ENCODE data around the gene RNASE7. TPM values are rescaled to one million over a fixed set of nuclear protein-coding genes. Genes with fewer than 3 reads are reported as not detected.

The RNASE7 gene
- total RNA-seq, 4 donors from 2014 or later, result not detected

DNA sequence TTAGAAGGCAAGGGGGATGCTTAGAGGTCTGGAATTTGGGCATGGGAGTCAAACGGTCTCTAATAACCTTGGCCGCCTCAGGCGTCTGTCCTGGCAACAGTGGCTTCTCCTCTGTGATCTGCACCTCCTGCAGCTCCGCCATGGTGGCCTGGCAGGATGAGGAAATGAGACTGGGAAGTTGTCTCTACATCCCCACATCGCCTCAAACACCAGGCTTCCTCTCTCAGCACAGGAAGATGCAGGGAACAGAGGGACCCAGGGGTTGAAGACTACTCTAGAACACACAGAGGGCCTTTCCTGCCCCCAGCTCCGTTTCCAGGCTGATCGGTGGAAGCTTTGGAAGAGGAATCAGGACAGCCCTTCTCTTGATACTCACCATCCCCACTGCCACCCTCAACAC is 19.0 kb upstream of the RNASE7 start:
- DNase-seq, result no peak
- Histone ChIP-seq H3K9me3 (no peaks in the 10 kb centered on the region), H3K4me3 (peak overlapping the region; percentile 84 to 96), H3K27ac (peak overlapping the region; percentile 99), H3K4me1 (peaks cover 5 to 12% of the 10 kb centered on the region in 2 donors), H3K36me3 (no peaks in the 10 kb centered on the region), H3K27me3 (no peaks in the 10 kb centered on the region)
- no peak for TF ChIP-seq POLR2A (IDR thresholded peaks at IDR 0.05)
- TF ChIP-seq, protein P1, sequence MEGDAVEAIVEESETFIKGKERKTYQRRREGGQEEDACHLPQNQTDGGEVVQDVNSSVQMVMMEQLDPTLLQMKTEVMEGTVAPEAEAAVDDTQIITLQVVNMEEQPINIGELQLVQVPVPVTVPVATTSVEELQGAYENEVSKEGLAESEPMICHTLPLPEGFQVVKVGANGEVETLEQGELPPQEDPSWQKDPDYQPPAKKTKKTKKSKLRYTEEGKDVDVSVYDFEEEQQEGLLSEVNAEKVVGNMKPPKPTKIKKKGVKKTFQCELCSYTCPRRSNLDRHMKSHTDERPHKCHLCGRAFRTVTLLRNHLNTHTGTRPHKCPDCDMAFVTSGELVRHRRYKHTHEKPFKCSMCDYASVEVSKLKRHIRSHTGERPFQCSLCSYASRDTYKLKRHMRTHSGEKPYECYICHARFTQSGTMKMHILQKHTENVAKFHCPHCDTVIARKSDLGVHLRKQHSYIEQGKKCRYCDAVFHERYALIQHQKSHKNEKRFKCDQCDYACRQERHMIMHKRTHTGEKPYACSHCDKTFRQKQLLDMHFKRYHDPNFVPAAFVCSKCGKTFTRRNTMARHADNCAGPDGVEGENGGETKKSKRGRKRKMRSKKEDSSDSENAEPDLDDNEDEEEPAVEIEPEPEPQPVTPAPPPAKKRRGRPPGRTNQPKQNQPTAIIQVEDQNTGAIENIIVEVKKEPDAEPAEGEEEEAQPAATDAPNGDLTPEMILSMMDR (IDR thresholded peaks at IDR 0.05), result no peak
- intact Hi-C loops (cut with DNase I; ENCODE audit: low total_unique reads), result no loop called here

DNA sequence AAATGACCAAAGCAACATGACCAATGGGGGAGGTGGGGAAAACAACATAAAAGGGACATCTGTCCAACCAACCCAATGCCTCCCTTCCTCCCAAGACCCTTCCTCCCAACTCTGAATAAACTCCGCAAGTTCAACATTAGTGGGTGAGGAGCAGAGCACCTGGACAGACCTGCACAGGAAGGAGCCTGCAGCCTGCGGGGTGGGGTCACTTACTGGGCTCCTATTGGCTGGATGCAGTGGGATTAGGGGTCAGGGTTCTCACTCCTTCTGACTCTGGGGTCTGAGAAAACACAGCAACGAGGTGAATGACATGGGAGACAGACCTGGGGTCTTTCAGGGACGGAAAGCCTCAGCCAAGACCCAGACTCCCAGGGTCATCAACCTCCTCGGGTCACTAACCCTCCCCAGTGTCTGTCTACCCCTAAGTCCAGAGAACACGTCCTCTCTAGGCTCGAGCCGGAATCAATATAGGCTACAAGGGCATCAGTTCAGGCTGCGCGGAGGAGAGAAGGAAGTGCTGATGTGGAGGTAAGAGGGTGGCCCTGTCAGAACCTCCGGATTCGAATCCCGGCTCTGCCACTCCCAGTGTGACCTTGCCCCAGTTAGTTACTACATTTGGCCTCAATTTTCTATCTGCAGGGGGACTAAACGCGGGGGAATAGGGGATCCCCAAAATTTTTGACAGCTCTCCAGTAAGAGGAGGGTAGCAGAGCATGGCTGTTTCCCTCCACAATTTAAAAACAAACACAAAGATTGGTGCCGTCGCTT is 18.2 kb upstream of the RNASE7 start:
- peaks cover 5 to 12% of the 10 kb centered on the region in 2 donors for H3K4me1 ChIP-seq
- peak overlapping the region; percentile 84 to 96 for H3K4me3 ChIP-seq
- TF ChIP-seq POLR2A (IDR thresholded peaks at IDR 0.05), result no peak
- TF ChIP-seq, protein P1 (IDR thresholded peaks at IDR 0.05), result no peak
- no peaks in the 10 kb centered on the region for H3K36me3 ChIP-seq
- H3K9me3 ChIP-seq, result no peaks in the 10 kb centered on the region
- peak overlapping the region; percentile 99 for H3K27ac ChIP-seq
- H3K27me3 ChIP-seq, result no peaks in the 10 kb centered on the region
- no peak for DNase-seq
- intact Hi-C loops (cut with DNase I; ENCODE audit: low total_unique reads), result no loop called here

DNA sequence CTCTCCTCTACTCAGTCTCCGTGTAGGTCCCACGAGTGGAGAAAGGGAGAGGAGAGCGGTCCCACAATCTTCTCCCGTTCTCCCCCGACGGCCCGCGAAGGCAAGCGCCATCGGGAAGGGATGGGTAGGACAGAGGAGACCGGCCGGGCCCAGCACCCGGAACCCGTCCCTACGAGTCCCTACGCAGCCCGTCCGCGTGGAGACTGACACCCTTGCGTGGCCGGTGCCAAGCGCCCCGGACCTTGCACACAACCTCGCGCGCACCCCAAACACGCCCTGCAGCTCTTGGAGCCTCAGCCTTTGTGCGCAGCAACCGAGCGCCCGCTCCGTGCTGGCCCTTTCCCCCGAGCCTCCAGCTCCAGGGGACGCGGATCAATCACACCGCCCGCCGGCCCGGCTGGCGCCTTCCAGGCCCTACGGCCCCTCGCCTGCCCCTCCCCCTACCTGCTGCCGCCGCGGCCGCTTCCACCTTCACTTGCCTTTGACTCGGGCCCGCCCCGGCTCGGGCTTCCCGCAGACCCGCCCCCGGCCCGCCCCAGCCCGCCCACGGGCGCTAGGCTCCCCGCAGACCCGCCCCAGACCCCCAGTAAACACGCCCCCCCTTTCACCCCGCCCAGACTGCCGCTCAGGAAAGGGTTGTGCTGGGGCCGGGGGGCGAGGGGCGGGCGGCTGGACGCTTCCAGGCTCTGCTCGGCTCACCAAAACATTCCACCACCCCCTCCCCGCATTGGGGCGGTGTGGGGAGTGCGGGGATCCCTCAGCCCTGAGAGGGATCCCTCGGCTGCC is 17.4 kb upstream of the RNASE7 start, which contains the start of gene NDRG2:
Gene NDRG2 (minus strand): TSS at position 477 of the 786 bp plus-strand sequence. CDS start 1,746 bp downstream, outside the sequence.
- TF ChIP-seq, protein P1 (IDR thresholded peaks at IDR 0.05), result peak in 1 of 4 experiments; percentile 21
- TF ChIP-seq POLR2A (IDR thresholded peaks at IDR 0.05), result peak; percentile 57 to 68
- H3K4me3 ChIP-seq, result peak within 1 kb of the TSS; percentile 84 to 96
- intact Hi-C loops (cut with DNase I; ENCODE audit: low total_unique reads), result no loop called here
- H3K4me1 ChIP-seq, result peaks cover 5 to 12% of the 10 kb centered on the region in 2 donors
- H3K27me3 ChIP-seq, result no peaks in the 10 kb centered on the region
- no peaks in the 10 kb centered on the region for H3K36me3 ChIP-seq
- no peaks in the 10 kb centered on the region for H3K9me3 ChIP-seq
- DNase-seq, result peak; percentile 88 to 89
- H3K27ac ChIP-seq, result peak within 1 kb of the TSS; percentile 99

DNA sequence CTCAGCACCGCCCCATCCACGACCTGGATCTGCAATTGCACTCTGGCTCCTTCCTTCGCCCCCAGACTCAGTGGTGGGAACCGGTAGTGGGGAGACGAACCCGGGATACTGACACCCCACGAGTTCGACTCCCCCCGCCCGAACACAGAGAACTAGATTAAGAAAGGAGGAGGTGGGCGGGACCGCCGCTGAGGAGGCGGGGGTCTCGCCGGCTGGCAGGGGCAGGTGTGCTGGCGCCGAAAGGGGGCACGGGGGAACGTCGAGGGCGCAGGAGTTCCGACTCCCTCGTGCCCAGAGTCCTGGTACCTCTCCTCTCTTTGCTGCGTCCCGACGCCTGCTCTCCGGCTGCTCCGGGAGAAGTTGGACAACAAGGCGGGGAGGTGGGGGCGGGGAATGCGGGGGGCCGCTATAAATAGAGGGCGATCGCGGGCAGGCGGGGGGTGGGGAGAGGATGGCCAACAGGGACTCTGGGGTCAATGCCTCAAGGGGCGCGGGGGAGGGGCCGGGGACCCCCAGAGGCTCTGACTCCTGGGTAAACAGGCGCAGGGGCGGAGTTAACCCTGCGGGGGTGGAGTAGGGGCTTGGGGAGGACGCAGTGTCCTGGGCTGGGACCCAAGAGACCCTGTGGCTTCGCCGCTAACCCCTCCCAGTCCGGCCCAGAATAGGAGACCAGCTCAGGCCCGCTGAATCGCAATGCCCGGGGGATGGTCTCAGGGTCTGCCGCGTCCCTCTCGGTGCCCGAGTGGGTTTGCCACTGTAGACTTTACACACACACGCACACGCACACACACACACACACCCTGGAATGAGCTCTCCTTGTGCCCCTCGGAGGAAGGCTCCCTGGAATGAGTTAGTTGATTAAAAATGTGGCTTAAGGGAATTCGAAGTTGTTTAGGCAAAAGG is 16.5 kb upstream of the RNASE7 start:
- Histone ChIP-seq H3K27me3 (no peaks in the 10 kb centered on the region), H3K36me3 (no peaks in the 10 kb centered on the region), H3K4me3 (peak overlapping the region; percentile 84 to 96), H3K4me1 (peaks cover 5 to 12% of the 10 kb centered on the region in 2 donors), H3K9me3 (no peaks in the 10 kb centered on the region), H3K27ac (peak overlapping the region; percentile 99)
- TF ChIP-seq POLR2A (IDR thresholded peaks at IDR 0.05), result peak in 1 of 2 donors; percentile 3
- TF ChIP-seq, protein P1 (IDR thresholded peaks at IDR 0.05), result no peak
- peak; percentile 94 to 95 for DNase-seq
- intact Hi-C loops (cut with DNase I; ENCODE audit: low total_unique reads), result no loop called here

Data from uterus (tissue), 4 donors.